Activated naive CD8-positive, alpha-beta T cell treated with anti-CD3 and anti-CD28 coated beads, Interleukin-2, amount 50 U/mL, for 24 hours (primary cell): ENCODE data around the gene HS6ST2.
A peak's percentile ranks its signal among the peaks of the same experiment; 100 is the strongest.
"Not testable (repeated sequence)": the region's sequence is repeated elsewhere in the genome, so short reads cannot be mapped to it uniquely, and the experiment has no call there.

Experiments
- ATAC-seq: fragments of 150-1000 bp; cut with Tn5 transposase; one replicate; pipeline ENCODE4 v1.10.0; 2021
- DNase-seq: peaks from one replicate; pipeline ENCODE4 v3.0.0; 2021
- H3K27ac Mint-ChIP-seq: one replicate; pipeline ENCODE4 v1.8.0; 2021; ENCODE audit warnings: mild to moderate bottlenecking, mixed read lengths
- H3K27me3 Mint-ChIP-seq: one replicate; pipeline ENCODE4 v1.8.0; 2021; ENCODE audit warnings: mixed read lengths
- H3K36me3 Mint-ChIP-seq: one replicate; pipeline ENCODE4 v1.8.0; 2021; ENCODE audit warnings: low read depth, mixed read lengths
- H3K4me1 Mint-ChIP-seq: one replicate; pipeline ENCODE4 v1.8.0; 2021; ENCODE audit warnings: mixed read lengths
- H3K4me3 Mint-ChIP-seq: one replicate; pipeline ENCODE4 v1.8.0; 2021; ENCODE audit warnings: mild to moderate bottlenecking, moderate library complexity, mixed read lengths
- H3K9me3 Mint-ChIP-seq: one replicate; pipeline ENCODE4 v1.8.0; 2021; ENCODE audit warnings: mixed read lengths

HS6ST2 gene

GRCh38 chrX:132958091-132958703 lies at the start of gene HS6ST2:
Gene HS6ST2, minus strand, starts transcription at chrX:132958629.
- Mint-ChIP-seq H3K4me1 (peaks cover 9% of the 10 kb centered on the region), H3K4me3 (no peak within 1 kb of the TSS), H3K9me3 (no peaks in the 10 kb centered on the region), H3K27me3 (peaks cover 29% of the 10 kb centered on the region), H3K36me3 (no peaks in the 10 kb centered on the region), H3K27ac (no peak within 1 kb of the TSS)
- ATAC-seq, result peak; percentile 49
- DNase-seq, result no peak

- Mint-ChIP-seq H3K4me1 (no peaks in the 10 kb centered on the region), H3K27ac (no peak overlapping the region), H3K36me3 (no peaks in the 10 kb centered on the region), H3K27me3 (peaks cover 3% of the 10 kb centered on the region), H3K9me3 (no peaks in the 10 kb centered on the region), H3K4me3 (no peak overlapping the region)
- no peak for DNase-seq
- ATAC-seq, result no peak
Observed at GRCh38 chrX:133007458-133007857, 49.0 kb upstream of the HS6ST2 start.

- no peak for DNase-seq
- H3K27me3 Mint-ChIP-seq, result peaks cover 3% of the 10 kb centered on the region
- no peaks in the 10 kb centered on the region for H3K36me3 Mint-ChIP-seq
- H3K9me3 Mint-ChIP-seq, result no peaks in the 10 kb centered on the region
- ATAC-seq, result no peak
- H3K4me1 Mint-ChIP-seq, result no peaks in the 10 kb centered on the region
- H3K27ac Mint-ChIP-seq, result no peak overlapping the region
- H3K4me3 Mint-ChIP-seq, result no peak overlapping the region
Observed at GRCh38 chrX:133005616-133006015, 47.2 kb upstream of the HS6ST2 start.

GRCh38 chrX:133005042-133005441 lies 46.6 kb upstream of the HS6ST2 start:
- H3K27me3 Mint-ChIP-seq, result peaks cover 3% of the 10 kb centered on the region
- ATAC-seq (no peak), DNase-seq (no peak)
- no peak overlapping the region for H3K27ac Mint-ChIP-seq
- H3K4me3 Mint-ChIP-seq, result no peak overlapping the region
- no peaks in the 10 kb centered on the region for H3K4me1 Mint-ChIP-seq
- H3K9me3 Mint-ChIP-seq, result no peaks in the 10 kb centered on the region
- no peaks in the 10 kb centered on the region for H3K36me3 Mint-ChIP-seq

GRCh38 chrX:132999209-132999608 lies 40.8 kb upstream of the HS6ST2 start:
- ATAC-seq, result no peak
- Mint-ChIP-seq H3K36me3 (no peaks in the 10 kb centered on the region), H3K4me3 (no peak overlapping the region), H3K4me1 (no peaks in the 10 kb centered on the region), H3K27me3 (peaks cover 3% of the 10 kb centered on the region), H3K27ac (no peak overlapping the region), H3K9me3 (no peaks in the 10 kb centered on the region)
- DNase-seq, result no peak

- H3K36me3 Mint-ChIP-seq, result no peaks in the 10 kb centered on the region
- H3K27me3 Mint-ChIP-seq, result no peaks in the 10 kb centered on the region
- no peak overlapping the region for H3K4me3 Mint-ChIP-seq
- DNase-seq (no peak), ATAC-seq (no peak)
- no peak overlapping the region for H3K27ac Mint-ChIP-seq
- no peaks in the 10 kb centered on the region for H3K9me3 Mint-ChIP-seq
- no peaks in the 10 kb centered on the region for H3K4me1 Mint-ChIP-seq
Observed at GRCh38 chrX:132990835-132991234, 32.4 kb upstream of the HS6ST2 start.

- DNase-seq (no peak), ATAC-seq (no peak)
- Mint-ChIP-seq H3K4me3 (no peak overlapping the region), H3K27me3 (peaks cover 8% of the 10 kb centered on the region), H3K9me3 (no peaks in the 10 kb centered on the region), H3K4me1 (no peaks in the 10 kb centered on the region), H3K36me3 (no peaks in the 10 kb centered on the region), H3K27ac (no peak overlapping the region)
Observed at GRCh38 chrX:132986556-132986955, 28.1 kb upstream of the HS6ST2 start.

GRCh38 chrX:132984058-132984650 lies 25.7 kb upstream of the HS6ST2 start:
- Mint-ChIP-seq H3K4me3 (no peak overlapping the region), H3K4me1 (no peaks in the 10 kb centered on the region), H3K36me3 (no peaks in the 10 kb centered on the region), H3K9me3 (no peaks in the 10 kb centered on the region), H3K27me3 (peaks cover 8% of the 10 kb centered on the region), H3K27ac (no peak overlapping the region)
- DNase-seq, result no peak
- no peak for ATAC-seq

GRCh38 chrX:132983496-132983895 lies 25.1 kb upstream of the HS6ST2 start:
- H3K4me1 Mint-ChIP-seq, result no peaks in the 10 kb centered on the region
- H3K27ac Mint-ChIP-seq, result no peak overlapping the region
- no peak for DNase-seq
- H3K27me3 Mint-ChIP-seq, result peaks cover 8% of the 10 kb centered on the region
- no peaks in the 10 kb centered on the region for H3K9me3 Mint-ChIP-seq
- H3K36me3 Mint-ChIP-seq, result no peaks in the 10 kb centered on the region
- no peak for ATAC-seq
- H3K4me3 Mint-ChIP-seq, result no peak overlapping the region

GRCh38 chrX:132980035-132980434 lies 21.6 kb upstream of the HS6ST2 start:
- not testable (repeated sequence) for H3K27me3 Mint-ChIP-seq, H3K36me3 Mint-ChIP-seq, DNase-seq, H3K9me3 Mint-ChIP-seq, H3K4me3 Mint-ChIP-seq, H3K27ac Mint-ChIP-seq, ATAC-seq, H3K4me1 Mint-ChIP-seq

GRCh38 chrX:132968296-132968949 lies 10.0 kb upstream of the HS6ST2 start:
- no peak for ATAC-seq
- Mint-ChIP-seq H3K27ac (no peak overlapping the region), H3K27me3 (peaks cover 2% of the 10 kb centered on the region), H3K36me3 (no peaks in the 10 kb centered on the region), H3K9me3 (no peaks in the 10 kb centered on the region), H3K4me1 (no peaks in the 10 kb centered on the region), H3K4me3 (no peak overlapping the region)
- no peak for DNase-seq

GRCh38 chrX:132967049-132967448 lies 8.6 kb upstream of the HS6ST2 start:
- H3K36me3 Mint-ChIP-seq, result no peaks in the 10 kb centered on the region
- H3K4me1 Mint-ChIP-seq, result no peaks in the 10 kb centered on the region
- no peaks in the 10 kb centered on the region for H3K9me3 Mint-ChIP-seq
- ATAC-seq (no peak), DNase-seq (no peak)
- no peak overlapping the region for H3K4me3 Mint-ChIP-seq
- no peak overlapping the region for H3K27ac Mint-ChIP-seq
- peaks cover 2% of the 10 kb centered on the region for H3K27me3 Mint-ChIP-seq

- ATAC-seq (no peak), DNase-seq (no peak)
- Mint-ChIP-seq H3K4me3 (no peak overlapping the region), H3K9me3 (no peaks in the 10 kb centered on the region), H3K27ac (no peak overlapping the region), H3K4me1 (no peaks in the 10 kb centered on the region), H3K36me3 (no peaks in the 10 kb centered on the region), H3K27me3 (peaks cover 2% of the 10 kb centered on the region)
Observed at GRCh38 chrX:132965461-132965860, 7.0 kb upstream of the HS6ST2 start.

GRCh38 chrX:132961511-132961910 lies 3.1 kb upstream of the HS6ST2 start:
- peaks cover 7% of the 10 kb centered on the region for H3K4me1 Mint-ChIP-seq
- no peak for ATAC-seq
- no peak overlapping the region for H3K4me3 Mint-ChIP-seq
- H3K27ac Mint-ChIP-seq, result no peak overlapping the region
- DNase-seq, result no peak
- H3K36me3 Mint-ChIP-seq, result no peaks in the 10 kb centered on the region
- peaks cover 15% of the 10 kb centered on the region for H3K27me3 Mint-ChIP-seq
- no peaks in the 10 kb centered on the region for H3K9me3 Mint-ChIP-seq
